ENCODE results near the gene AMELX.

Gene AMELX

GRCh38 chrX:11293113-11293512 is at the start of gene AMELX:
AMELX (plus strand) TSS chrX:11293413; CDS start chrX:11294789, 1,376 bp downstream.
- no peak for DNase-seq

- DNase-seq: no peak
Measured at GRCh38 chrX:11244636-11245035, 48.6 kb upstream of the AMELX start.

- DNase-seq: no peak
Measured at GRCh38 chrX:11254417-11255109, 38.6 kb upstream of the AMELX start.

GRCh38 chrX:11257290-11257689 is 35.9 kb upstream of the AMELX start:
- no peak for DNase-seq

GRCh38 chrX:11257711-11258110 is 35.5 kb upstream of the AMELX start:
- no peak for DNase-seq

GRCh38 chrX:11259437-11259836 is 33.8 kb upstream of the AMELX start:
- no peak for DNase-seq

- no peak for DNase-seq
Measured at GRCh38 chrX:11261260-11261659, 32.0 kb upstream of the AMELX start.

- no peak for DNase-seq
Measured at GRCh38 chrX:11264925-11265324, 28.3 kb upstream of the AMELX start.

- DNase-seq: no peak
Measured at GRCh38 chrX:11265352-11265751, 27.9 kb upstream of the AMELX start.

- DNase-seq: no peak
Measured at GRCh38 chrX:11266573-11267003, 26.6 kb upstream of the AMELX start.

GRCh38 chrX:11267425-11267824 is 25.8 kb upstream of the AMELX start:
- no peak for DNase-seq

GRCh38 chrX:11269006-11269405 is 24.2 kb upstream of the AMELX start:
- DNase-seq: no peak

GRCh38 chrX:11269996-11270395 is 23.2 kb upstream of the AMELX start:
- no peak for DNase-seq

- DNase-seq: no peak
Measured at GRCh38 chrX:11272290-11272689, 20.9 kb upstream of the AMELX start.

GRCh38 chrX:11272863-11273262 is 20.4 kb upstream of the AMELX start:
- DNase-seq: no peak

- DNase-seq: no peak
Measured at GRCh38 chrX:11273544-11273943, 19.7 kb upstream of the AMELX start.

- DNase-seq: no peak
Measured at GRCh38 chrX:11282043-11282442, 11.2 kb upstream of the AMELX start.

GRCh38 chrX:11285651-11286050 is 7.6 kb upstream of the AMELX start:
- no peak for DNase-seq

GRCh38 chrX:11287505-11287904 is 5.7 kb upstream of the AMELX start:
- no peak for DNase-seq

GRCh38 chrX:11290416-11291102 is 2.7 kb upstream of the AMELX start:
- no peak for DNase-seq

GRCh38 chrX:11296051-11296450 is 2.8 kb downstream of the AMELX start:
- DNase-seq: no peak

- DNase-seq: no peak
Measured at GRCh38 chrX:11298600-11298999, 5.4 kb downstream of the AMELX start.

GRCh38 chrX:11304829-11305228 is 11.6 kb downstream of the AMELX start:
- DNase-seq: no peak

GRCh38 chrX:11305641-11306040 is 12.4 kb downstream of the AMELX start:
- no peak for DNase-seq

- DNase-seq: no peak
Measured at GRCh38 chrX:11309220-11309619, 16.0 kb downstream of the AMELX start.

All from stimulated activated CD4-positive, alpha-beta T cell treated with anti-CD3 and anti-CD28 coated beads, Interleukin-12 subunit alpha, Interleukin-12 subunit beta, amount 100 ng/mL, for 4 hours (primary cell).